ENCODE measurements around the gene YIF1B.
"Not testable (repeated sequence)": the region's sequence is repeated elsewhere in the genome, so short reads cannot be mapped to it uniquely, and the experiment has no call there.

YIF1B gene, protein sequence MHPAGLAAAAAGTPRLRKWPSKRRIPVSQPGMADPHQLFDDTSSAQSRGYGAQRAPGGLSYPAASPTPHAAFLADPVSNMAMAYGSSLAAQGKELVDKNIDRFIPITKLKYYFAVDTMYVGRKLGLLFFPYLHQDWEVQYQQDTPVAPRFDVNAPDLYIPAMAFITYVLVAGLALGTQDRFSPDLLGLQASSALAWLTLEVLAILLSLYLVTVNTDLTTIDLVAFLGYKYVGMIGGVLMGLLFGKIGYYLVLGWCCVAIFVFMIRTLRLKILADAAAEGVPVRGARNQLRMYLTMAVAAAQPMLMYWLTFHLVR

DNA sequence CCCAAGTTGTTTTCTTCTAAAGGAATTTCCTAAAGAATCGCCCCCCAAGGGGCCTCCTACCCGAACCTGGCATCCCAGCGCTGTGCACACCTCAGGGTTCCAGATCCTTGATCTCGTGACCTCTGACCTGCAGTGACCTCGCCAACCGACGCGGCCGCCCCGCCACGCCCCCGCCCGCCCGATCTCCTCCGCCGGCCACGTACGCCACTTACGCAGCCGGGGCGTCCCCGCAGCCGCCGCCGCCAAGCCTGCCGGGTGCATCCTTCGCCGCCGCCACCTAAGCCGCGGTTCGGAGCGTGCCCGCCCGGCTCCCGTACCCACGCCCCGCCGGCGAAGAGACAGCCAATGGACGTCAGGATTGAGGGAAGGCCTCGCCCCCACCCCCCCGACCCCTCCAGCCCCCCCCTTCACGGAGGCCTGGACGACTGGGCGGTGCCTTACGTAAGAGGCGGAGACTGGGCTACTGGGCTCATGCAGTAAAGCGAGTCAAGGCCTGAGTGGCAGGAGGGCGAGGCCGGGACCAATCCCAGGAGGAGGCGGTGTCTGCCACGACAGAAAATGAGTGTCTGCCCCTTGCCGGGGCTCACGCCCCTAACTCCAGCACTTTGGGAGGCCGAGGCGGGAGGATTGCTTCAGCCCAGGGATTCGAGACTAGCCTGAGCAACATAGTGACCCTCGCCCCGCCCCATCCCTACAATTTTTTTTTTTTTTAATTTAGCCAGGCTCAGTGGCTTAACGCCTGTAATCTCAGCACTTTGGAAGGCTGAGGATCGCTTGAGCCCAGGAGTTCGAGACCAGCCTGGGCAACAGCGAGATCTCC lies at the start of gene YIF1B:
Gene YIF1B (minus strand): TSS at position 291 of the 820 bp plus-strand sequence. CDS start 30 bp downstream, at position 261.
- peak; percentile 89 to 96 for DNase-seq (ENCODE audit: low read depth in 1 of 2, low spot score in 1 of 2)
- no peak for TF ChIP-seq JUND (IDR thresholded peaks at IDR 0.05; ENCODE audit: low read depth)
- in situ Hi-C loops (cut with HindIII; ENCODE audit: low pct_unique_long_range_greater_than_20kb, low sequenced_read_pairs), result no loop called here

DNA sequence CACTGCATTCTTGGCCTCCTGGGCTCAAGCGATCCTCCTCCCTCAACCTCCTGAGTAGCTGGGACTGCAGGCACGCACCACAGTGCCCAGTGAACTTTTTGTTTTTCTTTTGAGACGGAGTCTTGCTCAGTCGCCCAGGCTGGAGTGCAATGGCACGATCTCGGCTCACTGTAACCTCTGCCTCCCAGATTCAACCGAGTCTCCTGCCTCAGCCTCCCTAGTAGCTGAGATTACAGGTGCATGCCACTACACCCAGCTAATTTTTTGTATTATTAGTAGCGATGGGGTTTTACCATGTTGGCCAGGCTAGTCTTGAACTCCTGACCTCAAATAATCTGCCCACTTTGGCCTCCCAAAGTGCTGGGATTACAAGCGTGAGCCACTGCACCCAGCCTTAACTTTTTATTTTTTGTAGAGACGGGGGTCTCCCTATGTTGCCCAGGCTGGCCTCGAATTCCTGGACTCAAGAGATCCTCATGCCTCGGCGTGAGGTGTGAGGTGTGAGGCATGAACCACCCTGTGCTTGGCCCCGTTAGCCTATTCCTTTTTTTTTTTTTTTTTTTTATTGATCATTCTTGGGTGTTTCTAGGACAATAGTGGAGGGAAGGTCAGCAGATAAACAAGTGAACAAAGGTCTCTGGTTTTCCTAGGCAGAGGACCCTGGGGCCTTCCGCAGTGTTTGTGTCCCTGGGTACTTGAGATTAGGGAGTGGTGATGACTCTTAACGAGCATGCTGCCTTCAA lies 47.4 kb upstream of the YIF1B start:
- in situ Hi-C loops (cut with HindIII; ENCODE audit: low pct_unique_long_range_greater_than_20kb, low sequenced_read_pairs); DNase-seq (ENCODE audit: low read depth in 1 of 2, low spot score in 1 of 2): not testable (repeated sequence)

DNA sequence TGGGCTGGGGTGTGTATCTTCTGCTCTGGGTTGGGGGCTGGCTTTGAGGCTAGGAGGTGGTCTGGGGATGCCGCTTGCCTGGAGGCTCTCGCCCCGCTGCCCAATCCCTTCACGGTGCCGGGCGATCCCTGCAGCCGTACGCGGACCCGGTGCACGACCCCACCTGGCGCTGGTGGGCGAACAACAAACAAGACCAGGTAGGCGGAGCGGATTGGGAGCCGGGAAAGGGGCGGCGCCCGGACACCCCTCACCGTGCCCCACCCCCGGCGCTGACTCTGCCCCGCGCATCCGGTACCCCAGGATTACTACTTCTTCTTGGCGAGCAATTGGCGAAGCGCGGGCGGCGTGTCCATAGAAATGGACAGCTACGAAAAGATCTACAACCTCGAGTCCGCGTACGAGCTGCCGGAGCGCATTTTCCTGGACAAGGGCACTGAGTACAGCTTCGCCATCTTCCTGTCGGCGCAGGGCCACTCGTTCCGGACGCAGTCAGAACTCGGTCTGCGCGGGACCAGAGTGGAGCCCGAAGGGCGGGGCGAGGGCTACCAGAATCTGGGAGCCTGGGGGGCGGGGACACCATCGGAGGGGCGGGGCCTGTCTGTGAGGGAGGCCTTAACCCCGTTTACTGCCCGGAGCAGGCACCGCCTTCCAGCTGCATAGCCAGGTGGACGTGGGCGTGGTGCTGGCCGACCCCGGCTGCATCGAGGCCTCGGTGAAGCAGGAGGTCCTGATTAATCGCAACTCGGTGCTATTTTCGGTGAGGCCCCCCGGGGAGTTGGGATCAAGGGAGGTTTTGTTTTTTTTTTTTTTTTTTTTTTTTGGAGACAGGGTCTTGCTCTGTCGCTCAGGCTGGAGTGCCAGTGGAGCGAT lies 46.6 kb upstream of the YIF1B start:
- peak; percentile 73 to 92 for DNase-seq (ENCODE audit: low read depth in 1 of 2, low spot score in 1 of 2)
- no peak for TF ChIP-seq JUND (IDR thresholded peaks at IDR 0.05; ENCODE audit: low read depth)
- in situ Hi-C loops (cut with HindIII; ENCODE audit: low pct_unique_long_range_greater_than_20kb, low sequenced_read_pairs), result no loop called here

DNA sequence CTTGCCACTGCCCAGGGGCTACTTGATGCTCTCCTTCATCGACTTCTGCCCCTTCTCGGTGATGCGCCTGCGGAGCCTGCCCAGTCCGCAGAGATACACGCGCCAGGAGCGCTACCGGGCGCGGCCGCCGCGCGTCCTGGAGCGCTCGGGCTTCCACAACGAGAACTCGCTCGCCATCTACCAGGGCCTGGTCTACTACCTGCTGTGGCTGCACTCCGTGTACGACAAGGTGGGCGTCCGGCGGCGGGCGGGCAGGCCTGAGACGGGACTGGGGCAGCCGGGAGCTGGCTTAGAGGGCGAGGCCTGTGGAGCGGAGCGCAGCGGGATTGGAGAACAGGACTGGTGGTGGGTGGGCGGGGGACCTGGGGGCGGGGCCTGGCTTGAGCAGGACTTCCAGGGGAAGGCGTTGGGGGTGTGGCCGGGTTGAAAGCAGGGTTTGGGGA lies 45.9 kb upstream of the YIF1B start:
- no peak for TF ChIP-seq JUND (IDR thresholded peaks at IDR 0.05; ENCODE audit: low read depth)
- in situ Hi-C loops (cut with HindIII; ENCODE audit: low pct_unique_long_range_greater_than_20kb, low sequenced_read_pairs), result no loop called here
- DNase-seq (ENCODE audit: low read depth in 1 of 2, low spot score in 1 of 2), result peak; percentile 65 to 85

DNA sequence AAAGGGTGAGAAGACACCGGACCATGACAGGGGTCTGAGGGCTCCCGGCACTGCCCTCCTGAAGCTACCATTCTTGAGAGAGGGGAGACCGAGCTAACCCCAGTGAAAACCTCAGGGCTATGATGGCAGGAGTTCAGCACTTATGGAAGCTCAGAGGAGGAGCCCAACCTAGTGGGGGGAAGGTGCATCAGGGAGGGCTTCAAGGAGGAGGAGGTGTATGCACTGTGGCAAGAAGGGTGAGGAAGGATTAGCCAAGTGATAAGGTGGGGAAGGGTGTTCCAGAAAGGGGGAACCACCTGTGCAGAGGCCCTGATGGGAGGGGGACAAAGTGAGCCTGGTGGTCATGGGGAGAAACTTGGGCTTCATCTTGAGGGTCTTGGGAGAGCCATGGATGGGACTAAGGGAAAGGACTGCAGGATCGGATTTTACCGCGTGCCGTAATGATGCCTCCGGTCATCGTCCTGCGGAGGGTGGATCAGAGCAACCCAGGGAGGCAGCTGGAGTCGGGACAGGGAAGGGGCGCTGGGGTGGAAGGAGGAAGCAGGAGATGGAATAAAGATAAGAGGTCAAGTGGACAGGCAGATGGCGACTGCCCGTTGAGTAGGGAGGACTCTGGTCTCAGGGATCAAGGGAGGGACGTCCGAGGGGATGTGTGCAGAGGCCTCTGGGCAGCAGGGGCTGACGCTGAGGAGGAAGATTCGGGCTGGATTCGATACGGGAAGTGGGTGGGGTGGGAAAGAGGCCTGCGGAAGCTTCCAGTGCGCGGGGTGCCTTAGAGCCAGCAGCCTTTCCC lies 45.3 kb upstream of the YIF1B start:
- no peak for TF ChIP-seq JUND (IDR thresholded peaks at IDR 0.05; ENCODE audit: low read depth)
- in situ Hi-C loops (cut with HindIII; ENCODE audit: low pct_unique_long_range_greater_than_20kb, low sequenced_read_pairs), result no loop called here
- DNase-seq (ENCODE audit: low read depth in 1 of 2, low spot score in 1 of 2), result no peak

- in situ Hi-C loops (cut with HindIII; ENCODE audit: low pct_unique_long_range_greater_than_20kb, low sequenced_read_pairs), result no loop called here
- DNase-seq (ENCODE audit: low read depth in 1 of 2, low spot score in 1 of 2), result no peak
- no peak for TF ChIP-seq JUND (IDR thresholded peaks at IDR 0.05; ENCODE audit: low read depth)
Observed at GRCh38 chr19:38360351-38360750, 44.6 kb upstream of the YIF1B start.

GRCh38 chr19:38359242-38360021 lies 43.7 kb upstream of the YIF1B start:
- in situ Hi-C loops (cut with HindIII; ENCODE audit: low pct_unique_long_range_greater_than_20kb, low sequenced_read_pairs), result no loop called here
- TF ChIP-seq JUND (IDR thresholded peaks at IDR 0.05; ENCODE audit: low read depth), result no peak

DNA sequence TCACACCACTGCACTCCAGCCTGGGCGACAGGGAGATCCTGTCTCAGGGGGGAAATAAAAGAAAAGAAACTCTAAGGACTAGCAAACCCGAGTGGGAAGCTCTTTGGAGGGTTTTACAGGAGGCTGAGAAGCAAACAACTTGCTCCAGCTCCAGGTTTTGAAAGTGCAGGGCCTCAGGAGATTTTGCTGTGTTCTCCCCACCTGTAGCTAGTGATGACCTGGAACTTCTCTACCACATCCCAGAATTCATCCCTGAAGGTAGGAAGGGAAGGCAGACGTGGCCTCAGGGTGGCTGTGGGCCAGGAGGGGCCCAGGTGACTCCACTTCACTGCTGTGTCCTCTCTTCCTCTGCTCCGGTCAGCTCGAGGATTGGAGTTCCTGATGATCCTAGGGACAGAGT lies 42.3 kb upstream of the YIF1B start:
- TF ChIP-seq JUND (IDR thresholded peaks at IDR 0.05; ENCODE audit: low read depth), result no peak
- no peak for DNase-seq (ENCODE audit: low read depth in 1 of 2, low spot score in 1 of 2)
- in situ Hi-C loops (cut with HindIII; ENCODE audit: low pct_unique_long_range_greater_than_20kb, low sequenced_read_pairs), result no loop called here

More at GRCh38 chr19:38359242-38360021, 43.7 kb upstream of the YIF1B start:
- DNase-seq (ENCODE audit: low read depth in 1 of 2, low spot score in 1 of 2), result no peak

DNA sequence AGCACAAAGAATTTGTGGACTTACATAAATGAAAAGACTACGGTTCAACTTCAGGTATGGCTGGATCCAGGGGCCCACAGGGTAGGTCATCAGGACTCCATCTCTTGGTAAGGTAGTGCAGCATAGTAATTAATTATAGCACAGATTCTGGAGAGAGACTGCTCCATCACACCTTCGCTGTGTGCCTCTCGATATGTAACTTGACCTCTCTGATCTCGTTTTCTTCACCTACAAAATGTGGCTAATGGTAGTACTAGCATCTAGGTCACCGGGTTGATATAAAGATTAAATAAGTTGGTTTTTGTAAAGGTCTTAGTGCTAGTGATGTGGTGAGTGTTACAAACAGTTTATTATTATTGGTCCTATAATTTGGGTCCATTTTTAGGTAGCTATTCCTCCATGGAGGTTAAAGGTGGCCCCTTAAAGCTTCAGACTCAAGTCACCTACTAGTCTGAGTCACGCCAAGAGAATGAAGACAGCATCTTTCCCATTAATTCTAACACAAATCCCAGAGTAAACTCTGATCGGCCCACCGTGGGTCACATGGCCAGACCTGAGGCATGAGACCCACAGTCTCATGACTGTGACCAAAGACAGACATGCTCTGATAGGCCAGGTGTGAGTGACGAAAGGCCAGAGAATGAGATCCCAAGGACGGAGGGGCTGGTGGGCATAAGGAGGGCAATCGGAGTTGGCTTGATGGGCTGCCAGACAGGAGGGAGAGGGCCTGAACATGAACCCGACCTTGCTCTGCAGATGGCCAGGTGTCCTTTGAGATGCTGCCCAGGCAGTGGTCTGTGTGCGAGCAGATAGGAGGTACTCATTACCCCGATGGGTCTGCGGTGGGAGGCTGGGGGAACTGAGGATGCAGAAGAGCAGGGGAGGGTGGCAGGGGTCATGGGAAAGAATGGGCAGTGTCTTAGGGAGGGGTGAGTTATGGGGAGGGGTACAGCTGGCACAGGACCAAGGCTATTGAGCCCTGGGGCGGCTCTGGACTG lies 40.3 kb upstream of the YIF1B start:
- no peak for TF ChIP-seq JUND (IDR thresholded peaks at IDR 0.05; ENCODE audit: low read depth)
- no peak for DNase-seq (ENCODE audit: low read depth in 1 of 2, low spot score in 1 of 2)
- in situ Hi-C loops (cut with HindIII; ENCODE audit: low pct_unique_long_range_greater_than_20kb, low sequenced_read_pairs), result no loop called here

DNA sequence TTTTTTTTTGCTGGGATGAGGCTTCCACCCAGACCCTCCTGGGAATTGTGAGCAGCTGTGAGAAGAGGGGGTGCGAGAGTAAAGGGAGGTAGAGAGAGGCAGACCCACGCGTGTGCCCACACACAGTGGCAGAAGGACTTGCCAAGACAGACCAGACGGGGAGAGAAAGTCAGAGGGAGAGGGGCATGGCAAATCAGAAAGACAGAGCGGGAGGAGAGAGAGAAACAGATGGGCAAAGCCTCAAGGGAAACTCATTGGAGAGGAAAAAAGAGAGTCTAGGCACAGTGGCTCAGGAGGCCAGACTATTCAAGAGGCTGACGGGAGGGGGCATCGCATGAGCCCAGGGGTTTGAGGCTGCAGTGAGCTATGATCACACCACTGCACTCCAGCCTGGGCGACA lies 36.9 kb upstream of the YIF1B start:
- no peak for DNase-seq (ENCODE audit: low read depth in 1 of 2, low spot score in 1 of 2)
- TF ChIP-seq JUND (IDR thresholded peaks at IDR 0.05; ENCODE audit: low read depth), result no peak
- in situ Hi-C loops (cut with HindIII; ENCODE audit: low pct_unique_long_range_greater_than_20kb, low sequenced_read_pairs), result no loop called here
